ENCODE results near the gene CCNL2. TPM values are rescaled to one million over a fixed set of nuclear protein-coding genes. Genes with fewer than 3 reads are reported as not detected.

The CCNL2 gene
- total RNA-seq, 1 experiment from 2014 or later: 206 TPM

- no TSS peak for BruUV-seq (replicated peaks)
- no peak overlapping the region for H3K27ac ChIP-seq (ENCODE audit: low read depth, low read length, poor library complexity, severe bottlenecking)
- DNase-seq (ENCODE audit: low spot score): no peak
- no peaks in the 10 kb centered on the region for H3K9me3 ChIP-seq (ENCODE audit: low read depth, low read length, poor library complexity, severe bottlenecking)
- CTCF ChIA-PET: no interaction called here
- H3K4me1 ChIP-seq (ENCODE audit: insufficient read depth, low read length, poor library complexity, severe bottlenecking): no peaks in the 10 kb centered on the region
- intact Hi-C loops (cut with micrococcal nuclease; ENCODE audit: unreplicated experiment): no loop called here
- H3K36me3 ChIP-seq (ENCODE audit: insufficient read depth, low read length, poor library complexity, severe bottlenecking): no peaks in the 10 kb centered on the region
- POLR2A ChIA-PET (ENCODE audit: low non-redundant PET): no interaction called here
- no peaks in the 10 kb centered on the region for H3K27me3 ChIP-seq (replicated peaks; ENCODE audit: insufficient read depth, low read depth, low read length, poor library complexity)
- H3K4me3 ChIP-seq (ENCODE audit: low read depth, low read length, poor library complexity, severe bottlenecking): no peak overlapping the region
- TF ChIP-seq EZH2 (IDR thresholded peaks at IDR 0.05; ENCODE audit: borderline replicate concordance, low read depth, low read length, poor library complexity, severe bottlenecking) (no peak), CTCF (conservative IDR thresholded peaks at IDR 0.05; ENCODE audit: low read depth, low read length) (no peak)
Observed at GRCh38 chr1:1359664-1360468, 39.3 kb downstream of the CCNL2 start.

GRCh38 chr1:1359308-1359663, 39.8 kb downstream of the CCNL2 start:
- POLR2A ChIA-PET (ENCODE audit: low non-redundant PET): no interaction called here
- no peaks in the 10 kb centered on the region for H3K4me1 ChIP-seq (ENCODE audit: insufficient read depth, low read length, poor library complexity, severe bottlenecking)
- H3K27me3 ChIP-seq (replicated peaks; ENCODE audit: insufficient read depth, low read depth, low read length, poor library complexity): peaks cover 1% of the 10 kb centered on the region
- CTCF ChIA-PET: no interaction called here
- no peak overlapping the region for H3K4me3 ChIP-seq (ENCODE audit: low read depth, low read length, poor library complexity, severe bottlenecking)
- H3K9me3 ChIP-seq (ENCODE audit: low read depth, low read length, poor library complexity, severe bottlenecking): no peaks in the 10 kb centered on the region
- no peaks in the 10 kb centered on the region for H3K36me3 ChIP-seq (ENCODE audit: insufficient read depth, low read length, poor library complexity, severe bottlenecking)
- TF ChIP-seq CTCF (conservative IDR thresholded peaks at IDR 0.05; ENCODE audit: low read depth, low read length): no peak
- TF ChIP-seq EZH2 (IDR thresholded peaks at IDR 0.05; ENCODE audit: borderline replicate concordance, low read depth, low read length, poor library complexity, severe bottlenecking): no peak
- intact Hi-C loops (cut with micrococcal nuclease; ENCODE audit: unreplicated experiment): no loop called here
- no peak for DNase-seq (ENCODE audit: low spot score)
- H3K27ac ChIP-seq (ENCODE audit: low read depth, low read length, poor library complexity, severe bottlenecking): no peak overlapping the region
- BruUV-seq (replicated peaks): no TSS peak

- DNase-seq (ENCODE audit: low spot score): no peak
- intact Hi-C loops (cut with micrococcal nuclease; ENCODE audit: unreplicated experiment): no loop called here
- BruUV-seq (replicated peaks): no TSS peak
- no peak within 1 kb of the TSS for H3K27ac ChIP-seq (ENCODE audit: low read depth, low read length, poor library complexity, severe bottlenecking)
- H3K4me3 ChIP-seq (ENCODE audit: low read depth, low read length, poor library complexity, severe bottlenecking): no peak within 1 kb of the TSS
- TF ChIP-seq EZH2 (IDR thresholded peaks at IDR 0.05; ENCODE audit: borderline replicate concordance, low read depth, low read length, poor library complexity, severe bottlenecking): no peak
- TF ChIP-seq CTCF (conservative IDR thresholded peaks at IDR 0.05; ENCODE audit: low read depth, low read length): no peak
- H3K4me1 ChIP-seq (ENCODE audit: insufficient read depth, low read length, poor library complexity, severe bottlenecking): no peaks in the 10 kb centered on the region
- H3K36me3 ChIP-seq (ENCODE audit: insufficient read depth, low read length, poor library complexity, severe bottlenecking): no peaks in the 10 kb centered on the region
- POLR2A ChIA-PET (ENCODE audit: low non-redundant PET): no interaction called here
- no peaks in the 10 kb centered on the region for H3K9me3 ChIP-seq (ENCODE audit: low read depth, low read length, poor library complexity, severe bottlenecking)
- peaks cover 5% of the 10 kb centered on the region for H3K27me3 ChIP-seq (replicated peaks; ENCODE audit: insufficient read depth, low read depth, low read length, poor library complexity)
- CTCF ChIA-PET: no interaction called here
Observed at GRCh38 chr1:1358433-1359271, 40.5 kb downstream of the CCNL2 start, which contains the start of gene MXRA8. Gene MXRA8, minus strand, starts transcription at chr1:1358555. Its CDS starts 51 bp downstream, at chr1:1358504.
